ENCODE measurements around the gene ADORA3. TPM values are rescaled to one million over a fixed set of nuclear protein-coding genes. Genes with fewer than 3 reads are reported as not detected.

ADORA3 gene
- total and polyA plus RNA-seq, 2 of the 8 experiments (the other 6 are each of a cell fraction or from before 2014, with no cell fraction given): 0.03 TPM; not detected in 1

- Histone ChIP-seq H3K27me3 (replicated peaks in 1 of 4; ENCODE audit: control insufficient read depth in 3 of 4, extremely low read depth in 1 of 4, insufficient read depth in 3 of 4, low read length in 3 of 4) (no peaks in the 10 kb centered on the region), H3K9me3 (ENCODE audit: insufficient read depth in 2 of 2, low read depth in 1 of 2, low read length in 1 of 2) (no peaks in the 10 kb centered on the region), H3K27ac (ENCODE audit: low read depth, low read length) (no peak overlapping the region), H3K56ac (replicated peaks; ENCODE audit: insufficient read length, low read depth, low read length) (no peak overlapping the region), H2BK5ac (ENCODE audit: low read depth, low read length) (no peak overlapping the region), H3K4me1 (replicated peaks in 1 of 4; ENCODE audit: control insufficient read depth in 3 of 4, insufficient read depth in 4 of 4, low read length in 3 of 4) (peaks cover 0 to 10% (median 0%) of the 10 kb centered on the region in 4 experiments; a peak in 2 of 7 replicates), H4K8ac (ENCODE audit: extremely low read depth, insufficient read depth, low read length) (no peak overlapping the region), H3K23me2 (ENCODE audit: low read depth, low read length) (peaks cover 2% of the 10 kb centered on the region; the same call in 1 of the 2 replicates), H3K4me3 (ENCODE audit: extremely low read depth in 1 of 4, insufficient read depth in 2 of 4, low read depth in 3 of 4, low read length in 4 of 4) (no peak overlapping the region), H3K9ac (replicated peaks in 1 of 4; ENCODE audit: extremely low read depth in 1 of 4, low read depth in 3 of 4, low read length in 3 of 4) (no peak overlapping the region), H4K20me1 (replicated peaks in 1 of 2; ENCODE audit: control insufficient read depth in 1 of 2, insufficient read depth in 2 of 2, low read length in 2 of 2) (no peaks in the 10 kb centered on the region), H2AK5ac (ENCODE audit: low read depth, low read length) (no peak overlapping the region), H3K4me2 (ENCODE audit: insufficient read depth in 1 of 2, low read depth in 2 of 2, low read length in 2 of 2) (no peak overlapping the region), H2BK20ac (ENCODE audit: low read length) (0 out of 2 replicates have a peak overlapping the region, but pooled peaks have one; percentile 0), H3K14ac (ENCODE audit: insufficient read length) (no peak overlapping the region), H3K79me2 (ENCODE audit: control insufficient read depth in 1 of 2, insufficient read depth in 2 of 2, low read length in 2 of 2) (no peaks in the 10 kb centered on the region), H3K18ac (ENCODE audit: extremely low read depth, low read length) (no peak overlapping the region), H3K23ac (ENCODE audit: insufficient read length) (no peak overlapping the region), H3K36me3 (ENCODE audit: control insufficient read depth in 2 of 4, insufficient read depth in 4 of 4, low read length in 3 of 4) (no peaks in the 10 kb centered on the region), H2BK15ac (ENCODE audit: low read length) (no peak overlapping the region), H4K91ac (replicated peaks; ENCODE audit: insufficient read length, low read length) (no peak overlapping the region), H2BK12ac (ENCODE audit: low read depth, low read length) (peak overlapping the region; percentile 1; the same call in 1 of the 2 replicates), H2AFZ (ENCODE audit: low read length) (peak overlapping the region; percentile 76; the same call in 1 of the 2 replicates), H3K79me1 (ENCODE audit: low read depth, low read length) (no peaks in the 10 kb centered on the region), H3K4ac (replicated peaks; ENCODE audit: insufficient read length, low read depth, low read length) (no peak overlapping the region), H2BK120ac (replicated peaks; ENCODE audit: low read depth, low read length) (no peak overlapping the region), H4K5ac (ENCODE audit: insufficient read length, low read depth, low read length) (no peak overlapping the region)
- ChIA-PET CTCF (ENCODE audit: partially characterized antibody) (interaction anchor here (0.8 to 1.9 kb wide), 2 partner anchors 27 to 54 kb away, joined by 3 to 6 read pairs; no protein-coding TSS in a partner anchor), POLR2A (ENCODE audit: partially characterized antibody) (interaction anchor here (0.7 kb wide), 1 partner anchor 1011 kb away, joined by 3 read pairs; no protein-coding TSS in a partner anchor)
- DNase-seq (ENCODE audit: low read depth in 1 of 2, low spot score in 2 of 2) (no peak), FAIRE-seq (no peak)
- no peak for TF ChIP-seq TAF1 (IDR thresholded peaks at IDR 0.05; ENCODE audit: low read depth, low read length)
- no peak for TF ChIP-seq POLR2A (IDR thresholded peaks at IDR 0.05; ENCODE audit: control extremely low read depth in 1 of 2, low read depth in 2 of 2, low read length in 2 of 2)
- 91% methylated on average over 14 of the region's 14 CpGs; no CpG with 5 or more reads in 1 of the 2 experiments for WGBS, 2 experiments (ENCODE audit: extremely low coverage in 1 of 2, insufficient coverage in 1 of 2, insufficient read length in 1 of 2, insufficient replicate concordance in 2 of 2, low coverage in 1 of 2, low lambda C conversion rate in 2 of 2, missing lambda C conversion rate in 1 of 2)
Measured at GRCh38 chr1:111535256-111536191, 32.1 kb upstream of the ADORA3 start.

All from H1 (cell line).